DMS114 treated with DMSO at 0.1 percent for 48 hours (cell line): ENCODE measurements around the gene CPNE4.
"Not testable (repeated sequence)": the region's sequence is repeated elsewhere in the genome, so short reads cannot be mapped to it uniquely, and the experiment has no call there.

Experiments
- DNase-seq: peaks from one replicate; lab custom pipeline; 2025; ENCODE audit not compliant: unreplicated experiment; lab: John Stamatoyannopoulos, UW

The CPNE4 gene

GRCh38 chr3:131962982-131963381 is 71.8 kb downstream of the CPNE4 start:
- DNase-seq: no peak

- DNase-seq: no peak
These were observed 74.5 kb downstream of the CPNE4 start for GRCh38 chr3:131960324-131960723.

- DNase-seq: no peak
These were observed 76.8 kb downstream of the CPNE4 start for GRCh38 chr3:131957980-131958379.

GRCh38 chr3:131957511-131957910 is 77.3 kb downstream of the CPNE4 start:
- no peak for DNase-seq

GRCh38 chr3:131948806-131949205 is 86.0 kb downstream of the CPNE4 start:
- DNase-seq: no peak

- DNase-seq: no peak
These were observed 90.1 kb downstream of the CPNE4 start for GRCh38 chr3:131944676-131945075.

GRCh38 chr3:131933665-131934064 is 101.1 kb downstream of the CPNE4 start:
- no peak for DNase-seq

GRCh38 chr3:131928593-131928992 is 106.2 kb downstream of the CPNE4 start:
- no peak for DNase-seq

- DNase-seq: no peak
These were observed 109.2 kb downstream of the CPNE4 start for GRCh38 chr3:131925571-131925970.

GRCh38 chr3:131922356-131922755 is 112.5 kb downstream of the CPNE4 start:
- no peak for DNase-seq

- DNase-seq: no peak
These were observed 117.8 kb downstream of the CPNE4 start for GRCh38 chr3:131917006-131917405.

GRCh38 chr3:131914090-131914691 is 120.6 kb downstream of the CPNE4 start:
- DNase-seq: no peak

- no peak for DNase-seq
These were observed 122.6 kb downstream of the CPNE4 start for GRCh38 chr3:131912255-131912654.

- no peak for DNase-seq
These were observed 127.0 kb downstream of the CPNE4 start for GRCh38 chr3:131907796-131908195.

GRCh38 chr3:131903988-131904415 is 130.8 kb downstream of the CPNE4 start:
- no peak for DNase-seq

GRCh38 chr3:131901686-131902085 is 133.1 kb downstream of the CPNE4 start:
- no peak for DNase-seq

GRCh38 chr3:131900891-131901290 is 133.9 kb downstream of the CPNE4 start:
- no peak for DNase-seq

- no peak for DNase-seq
These were observed 135.8 kb downstream of the CPNE4 start for GRCh38 chr3:131899021-131899420.

GRCh38 chr3:131898346-131898745 is 136.5 kb downstream of the CPNE4 start:
- DNase-seq: no peak

- DNase-seq: no peak
These were observed 138.5 kb downstream of the CPNE4 start for GRCh38 chr3:131896285-131896684.

- DNase-seq: no peak
These were observed 139.0 kb downstream of the CPNE4 start for GRCh38 chr3:131895766-131896165.

- DNase-seq: no peak
These were observed 142.5 kb downstream of the CPNE4 start for GRCh38 chr3:131892331-131892730.

GRCh38 chr3:131885871-131886270 is 148.9 kb downstream of the CPNE4 start:
- not testable (repeated sequence) for DNase-seq
